Measurements from ENCODE around the gene MAFB.

DNA sequence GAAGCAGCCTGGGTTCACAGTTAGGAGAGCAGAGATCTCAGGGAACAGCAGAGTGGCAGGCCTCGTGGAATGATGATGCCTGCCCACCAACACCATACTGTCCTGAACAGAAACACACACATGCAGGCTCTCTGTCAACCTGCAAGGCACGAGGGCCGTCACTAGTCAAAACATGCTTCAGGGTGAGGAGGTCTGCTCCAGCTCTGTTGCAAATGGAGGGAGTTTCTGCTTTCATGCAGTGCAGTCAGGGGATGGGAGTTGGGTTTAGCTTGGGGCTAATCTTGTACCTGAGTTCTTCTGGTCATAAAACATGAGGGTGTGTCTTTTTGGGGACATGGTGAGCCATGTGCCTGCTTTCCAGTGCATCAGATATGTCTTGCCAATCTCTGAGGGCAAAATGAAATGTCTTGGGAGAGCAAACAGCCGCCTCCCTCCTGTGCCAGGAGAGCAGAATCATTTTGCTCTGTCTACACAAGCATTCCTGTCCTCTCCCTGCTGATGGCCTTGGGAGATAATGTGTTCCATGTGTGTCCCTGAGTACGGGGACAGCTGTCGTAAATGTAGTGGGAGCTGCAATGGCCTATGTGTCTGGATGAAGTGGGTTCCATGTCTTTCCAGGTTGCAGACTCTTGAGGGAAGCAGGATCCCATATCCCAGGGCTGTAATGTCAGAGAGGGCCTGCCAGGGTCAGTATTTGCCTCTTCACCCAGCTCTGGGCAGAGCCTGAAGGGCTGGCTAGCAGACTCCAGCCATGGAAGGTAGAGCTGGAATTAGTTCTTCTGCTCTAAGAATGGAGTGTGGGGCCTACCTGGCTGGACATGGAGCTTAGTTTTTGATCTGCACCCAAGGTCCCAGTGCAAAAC lies 40.6 kb downstream of the MAFB start:
- TF ChIP-seq, protein P1, sequence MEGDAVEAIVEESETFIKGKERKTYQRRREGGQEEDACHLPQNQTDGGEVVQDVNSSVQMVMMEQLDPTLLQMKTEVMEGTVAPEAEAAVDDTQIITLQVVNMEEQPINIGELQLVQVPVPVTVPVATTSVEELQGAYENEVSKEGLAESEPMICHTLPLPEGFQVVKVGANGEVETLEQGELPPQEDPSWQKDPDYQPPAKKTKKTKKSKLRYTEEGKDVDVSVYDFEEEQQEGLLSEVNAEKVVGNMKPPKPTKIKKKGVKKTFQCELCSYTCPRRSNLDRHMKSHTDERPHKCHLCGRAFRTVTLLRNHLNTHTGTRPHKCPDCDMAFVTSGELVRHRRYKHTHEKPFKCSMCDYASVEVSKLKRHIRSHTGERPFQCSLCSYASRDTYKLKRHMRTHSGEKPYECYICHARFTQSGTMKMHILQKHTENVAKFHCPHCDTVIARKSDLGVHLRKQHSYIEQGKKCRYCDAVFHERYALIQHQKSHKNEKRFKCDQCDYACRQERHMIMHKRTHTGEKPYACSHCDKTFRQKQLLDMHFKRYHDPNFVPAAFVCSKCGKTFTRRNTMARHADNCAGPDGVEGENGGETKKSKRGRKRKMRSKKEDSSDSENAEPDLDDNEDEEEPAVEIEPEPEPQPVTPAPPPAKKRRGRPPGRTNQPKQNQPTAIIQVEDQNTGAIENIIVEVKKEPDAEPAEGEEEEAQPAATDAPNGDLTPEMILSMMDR (conservative IDR thresholded peaks at IDR 0.05 in 1 of 2, IDR thresholded peaks at IDR 0.05 in 1 of 2; ENCODE audit: low read depth in 1 of 2, low read length in 2 of 2) = no peak
- no peak for TF ChIP-seq EZH2 (IDR thresholded peaks at IDR 0.05; ENCODE audit: low read length, missing control alignments)

Measured in fibroblast of lung (primary cell).